Stimulated activated CD4-positive, alpha-beta T cell treated with anti-CD3 and anti-CD28 coated beads, Interleukin-4, amount 100 ng/mL, for 24 hours (primary cell): Measurements from ENCODE around the gene KRTAP2-1.
"Not testable (repeated sequence)": the region's sequence is repeated elsewhere in the genome, so short reads cannot be mapped to it uniquely, and the experiment has no call there.

Experiments
- DNase-seq: peaks from one replicate; pipeline ENCODE4 v3.0.0-alpha.2; 2020

Gene KRTAP2-1

GRCh38 chr17:41046735-41047465 is at the start of gene KRTAP2-1:
Gene KRTAP2-1, minus strand, starts transcription at chr17:41047316. Its CDS starts 49 bp downstream, at chr17:41047267.
- DNase-seq, result not testable (repeated sequence)

DNA sequence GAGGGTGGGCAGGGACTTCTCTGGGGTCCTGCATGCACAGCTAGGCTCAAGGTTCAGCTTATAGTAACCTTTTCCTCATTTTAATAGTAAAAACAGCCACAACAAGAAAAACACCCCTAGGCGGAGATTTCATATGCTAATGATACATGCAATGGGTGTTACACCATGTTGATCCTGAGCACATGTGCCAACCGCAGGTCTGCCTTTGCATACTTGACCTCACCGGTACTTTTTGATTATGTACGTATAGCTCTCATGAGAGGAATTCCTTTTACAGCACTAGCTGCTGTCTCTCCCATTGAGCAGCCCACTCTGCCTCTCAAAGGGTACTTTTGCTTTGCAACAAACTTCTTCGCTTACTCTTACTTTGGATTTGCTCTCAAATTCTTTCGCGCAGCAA is 48.9 kb upstream of the KRTAP2-1 start:
- DNase-seq, result no peak

DNA sequence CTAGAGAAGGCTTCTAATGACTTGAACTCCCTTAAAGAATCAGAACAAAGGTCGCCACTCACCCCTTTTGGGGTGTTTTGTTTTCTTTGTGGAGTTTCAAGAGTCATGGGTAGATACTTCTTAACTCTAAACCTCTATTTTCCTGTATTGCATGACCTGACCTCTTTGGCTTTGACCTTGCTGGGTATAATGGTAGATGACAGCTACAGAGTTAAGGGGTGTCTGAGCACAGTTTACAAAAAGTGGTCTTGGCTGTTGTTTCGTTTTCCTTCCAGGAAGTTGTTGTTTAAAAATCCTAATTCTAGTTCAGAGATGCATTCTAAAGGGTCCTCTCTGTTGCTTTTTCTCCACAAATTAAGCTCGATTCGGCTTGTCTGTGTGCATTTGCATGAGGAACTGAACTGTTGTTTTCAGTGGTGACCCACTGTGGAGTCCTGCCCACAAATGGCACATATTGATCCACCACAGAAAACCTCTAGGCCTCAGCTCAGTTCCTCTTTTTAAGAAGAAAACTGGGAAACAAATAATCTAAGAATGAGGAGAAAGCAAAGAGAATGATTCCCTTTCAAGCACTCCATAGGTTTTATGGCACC is 41.7 kb upstream of the KRTAP2-1 start:
- not testable (repeated sequence) for DNase-seq

- DNase-seq, result not testable (repeated sequence)
These were observed 37.2 kb upstream of the KRTAP2-1 start, which contains the start of gene KRTAP4-7 for GRCh38 chr17:41084100-41084856. Gene KRTAP4-7, plus strand, starts transcription at chr17:41084150. Its CDS starts 57 bp downstream, at chr17:41084207.

GRCh38 chr17:41083427-41083826 is 36.3 kb upstream of the KRTAP2-1 start:
- DNase-seq, result not testable (repeated sequence)

GRCh38 chr17:41082626-41083025 is 35.5 kb upstream of the KRTAP2-1 start:
- no peak for DNase-seq

DNA sequence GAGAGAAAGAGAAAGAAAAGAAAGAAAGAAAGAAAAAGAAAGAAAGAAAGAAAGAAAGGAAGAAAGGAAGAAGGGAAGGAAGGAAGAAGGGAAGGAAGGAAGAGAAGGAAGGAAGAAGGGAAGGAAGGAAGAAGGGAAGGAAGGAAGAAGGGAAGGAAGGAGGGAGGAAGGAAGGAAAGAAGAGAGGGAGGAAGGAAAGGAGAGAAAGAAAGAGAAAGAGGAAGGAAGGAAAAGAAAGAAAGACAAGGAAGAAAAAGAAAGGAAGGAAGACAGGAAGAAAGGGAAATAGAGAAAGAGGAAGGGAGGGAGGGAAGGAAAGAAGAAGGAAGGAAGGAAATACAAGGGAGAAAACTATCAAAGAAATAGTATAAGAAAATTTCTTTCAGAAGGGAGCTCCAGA is 29.7 kb upstream of the KRTAP2-1 start:
- no peak for DNase-seq

GRCh38 chr17:41073676-41074075 is 26.6 kb upstream of the KRTAP2-1 start:
- DNase-seq, result no peak

DNA sequence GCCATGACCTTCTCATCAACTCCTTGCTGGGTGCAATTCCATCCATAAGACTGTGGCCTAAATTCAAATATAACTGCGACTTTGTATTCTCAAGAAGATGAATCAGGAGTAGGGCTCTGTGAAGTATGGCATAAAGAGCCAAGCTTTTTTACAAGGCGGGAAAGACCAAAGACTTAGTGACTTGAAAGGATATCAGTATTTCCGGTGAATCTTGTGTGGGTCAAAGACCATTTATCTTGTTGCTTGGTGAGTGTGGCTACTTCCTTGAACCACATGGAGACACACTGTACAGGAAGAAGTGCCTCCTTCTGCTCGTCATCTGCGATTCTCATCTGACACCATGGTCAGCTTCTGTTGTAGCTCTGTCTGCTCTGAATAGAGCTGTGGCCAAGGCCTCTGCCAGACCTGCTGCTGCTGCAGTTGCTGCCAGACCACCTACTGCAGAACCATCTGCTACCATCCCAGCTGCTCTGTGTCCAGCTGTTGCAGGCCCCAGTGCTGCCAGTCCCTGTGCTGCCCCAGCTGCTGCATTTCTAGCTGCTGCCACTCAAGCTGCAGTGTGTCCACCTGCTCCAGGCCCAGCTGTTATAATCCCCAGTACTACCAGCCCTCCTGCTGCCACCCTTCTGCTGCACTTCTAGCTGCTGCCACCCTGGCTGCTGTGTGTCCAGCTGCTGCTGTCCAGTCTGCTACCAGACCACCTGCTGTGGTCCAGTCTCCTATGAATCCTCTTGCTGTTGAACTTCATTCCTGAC is 24.7 kb upstream of the KRTAP2-1 start:
- no peak for DNase-seq

GRCh38 chr17:41069031-41069430 is 21.9 kb upstream of the KRTAP2-1 start:
- no peak for DNase-seq

GRCh38 chr17:41067281-41067680 is 20.2 kb upstream of the KRTAP2-1 start:
- no peak for DNase-seq

- no peak for DNase-seq
These were observed 18.9 kb upstream of the KRTAP2-1 start, which contains the start of gene KRTAP2-4 for GRCh38 chr17:41065829-41066624. Gene KRTAP2-4, minus strand, starts transcription at chr17:41065879. Its CDS starts 34 bp downstream, at chr17:41065845.

GRCh38 chr17:41065016-41065689 is 18.0 kb upstream of the KRTAP2-1 start:
- DNase-seq, result not testable (repeated sequence)

- no peak for DNase-seq
These were observed 17.2 kb upstream of the KRTAP2-1 start for GRCh38 chr17:41064301-41064700.

GRCh38 chr17:41063449-41063848 is 16.3 kb upstream of the KRTAP2-1 start:
- DNase-seq, result no peak

GRCh38 chr17:41061964-41062363 is 14.8 kb upstream of the KRTAP2-1 start:
- no peak for DNase-seq

DNA sequence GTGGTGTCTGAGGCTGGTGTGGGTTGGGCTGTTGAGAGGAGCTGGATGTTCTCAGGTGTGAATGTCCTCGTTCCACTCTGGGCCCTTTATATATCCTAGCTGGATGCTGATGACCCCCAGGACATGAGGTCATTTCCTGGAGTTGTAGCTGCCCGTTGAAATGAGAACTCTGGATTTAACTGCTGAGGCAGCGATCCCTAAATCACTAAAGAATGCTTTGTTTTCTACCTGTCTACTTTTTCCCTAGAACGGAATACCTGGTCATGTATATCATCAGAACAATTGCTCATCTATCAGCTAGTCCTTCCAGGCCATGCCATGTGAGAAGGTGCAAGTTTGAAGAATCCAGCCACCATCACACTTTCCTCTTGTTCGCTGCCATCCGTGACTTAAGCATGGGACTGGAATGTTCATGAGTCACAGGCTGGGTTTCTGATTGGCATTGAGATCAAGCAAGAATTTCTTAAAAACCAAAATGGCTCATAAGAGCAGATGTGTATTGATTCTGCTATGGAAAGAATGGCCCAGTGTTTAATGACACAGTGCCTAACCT is 13.0 kb upstream of the KRTAP2-1 start, which contains the start of gene KRTAP2-3:
Gene KRTAP2-3, minus strand, starts transcription at position 63 of the 553 bp plus-strand sequence. CDS start 64 bp downstream, outside the sequence.
- no peak for DNase-seq

GRCh38 chr17:41059276-41060051 is 12.3 kb upstream of the KRTAP2-1 start:
- not testable (repeated sequence) for DNase-seq

GRCh38 chr17:41058741-41059140 is 11.6 kb upstream of the KRTAP2-1 start:
- no peak for DNase-seq

- DNase-seq, result no peak
These were observed 10.4 kb upstream of the KRTAP2-1 start for GRCh38 chr17:41057547-41057946.
